HuH-7 (cell line): ENCODE measurements around the gene MTMR1.

ENCODE experiments used
- DNase-seq: peaks from one replicate; pipeline ENCODE4 v3.0.0; 2011; ENCODE audit warnings: low spot score

The MTMR1 gene

DNA sequence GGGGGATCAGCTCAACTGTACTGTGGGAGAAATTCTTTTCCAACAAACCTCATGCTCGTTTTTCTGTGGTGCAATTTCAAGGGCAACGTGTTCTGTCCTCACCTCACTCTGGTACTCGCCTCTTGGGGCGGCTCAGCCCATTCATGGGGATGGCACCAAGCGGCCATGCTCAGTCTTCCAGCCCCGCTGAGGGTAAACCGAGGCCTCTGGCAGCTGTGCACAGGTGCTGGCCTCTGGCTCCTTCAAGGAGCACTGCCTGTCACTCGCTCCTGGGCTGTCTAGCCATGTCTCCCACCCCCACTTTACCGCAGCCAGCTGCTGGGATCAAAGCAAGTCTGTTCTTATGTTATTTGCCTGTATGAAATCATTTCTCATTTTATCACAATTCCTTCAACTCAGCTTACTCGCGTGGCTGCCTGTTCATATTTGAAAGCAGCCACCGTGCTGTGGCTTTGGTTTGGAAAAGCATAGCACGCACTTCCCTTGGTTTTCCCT is 70.2 kb downstream of the MTMR1 start:
- no peak for DNase-seq

GRCh38 chrX:150763810-150764209 is 70.6 kb downstream of the MTMR1 start:
- DNase-seq: no peak

GRCh38 chrX:150765237-150765636 is 72.0 kb downstream of the MTMR1 start:
- DNase-seq: no peak

DNA sequence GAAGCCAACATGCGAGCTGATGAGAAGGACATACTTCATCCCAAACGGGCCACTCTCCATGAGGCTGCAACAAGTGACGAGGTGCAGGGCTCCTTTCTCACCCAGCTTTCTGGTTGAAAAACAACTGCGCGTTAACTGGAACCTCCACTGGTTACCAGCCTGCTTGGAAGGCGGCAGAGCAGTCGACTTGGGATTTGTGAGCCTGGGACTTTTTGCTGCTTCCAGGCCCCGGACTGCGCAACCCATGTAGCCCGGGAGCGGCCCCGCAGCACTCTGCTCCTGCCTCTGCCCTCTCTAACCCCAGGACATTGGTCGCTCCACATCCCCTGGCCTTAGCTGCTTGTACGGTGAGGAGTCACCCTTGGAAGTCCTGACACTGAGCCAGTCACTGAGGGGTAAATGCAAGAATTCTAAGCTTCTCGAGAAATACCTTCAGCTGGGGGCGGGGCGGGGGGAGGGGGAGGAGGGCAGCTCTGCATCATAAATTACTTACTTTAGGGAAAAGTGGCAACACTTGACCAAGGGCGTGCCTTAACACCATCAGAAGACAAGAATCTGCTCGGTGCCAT is 72.7 kb downstream of the MTMR1 start:
- DNase-seq: no peak

- DNase-seq: peak; percentile 33
Measured at GRCh38 chrX:150766351-150767044, 73.3 kb downstream of the MTMR1 start.

- DNase-seq: no peak
Measured at GRCh38 chrX:150767045-150767395, 73.8 kb downstream of the MTMR1 start.

DNA sequence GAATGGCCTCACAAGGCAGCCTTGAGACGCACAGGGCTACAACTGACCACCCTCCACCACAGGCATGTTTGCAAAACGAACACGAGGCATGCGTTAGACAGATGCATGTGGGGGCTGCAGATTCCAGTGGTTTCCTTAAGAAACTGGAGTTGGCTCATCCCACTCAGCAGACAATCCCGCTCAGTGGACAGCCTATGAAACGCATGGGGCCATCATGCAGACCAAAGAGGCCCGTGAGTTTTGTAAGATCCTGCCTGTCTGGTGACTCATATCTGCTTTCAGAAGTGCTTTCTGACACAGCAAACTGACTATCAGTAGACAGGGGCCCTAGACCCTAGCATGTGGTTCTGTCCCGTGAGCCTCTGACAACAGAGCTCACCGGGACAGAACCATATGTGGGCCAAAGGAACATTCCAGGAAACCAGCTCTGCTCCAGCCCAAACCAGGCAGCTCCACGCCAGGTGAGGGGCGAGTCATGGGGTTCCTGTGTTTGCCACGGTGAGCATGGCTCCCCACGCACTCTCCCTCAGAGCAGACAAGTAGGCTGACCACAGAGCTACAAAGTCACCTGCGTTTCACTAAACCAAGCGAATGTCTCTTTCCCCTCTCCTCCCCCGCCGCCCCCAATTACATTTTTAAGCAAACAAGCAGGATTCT is 74.4 kb downstream of the MTMR1 start:
- DNase-seq: no peak

- no peak for DNase-seq
Measured at GRCh38 chrX:150768132-150768485, 74.9 kb downstream of the MTMR1 start.

GRCh38 chrX:150768580-150769190 is 75.5 kb downstream of the MTMR1 start:
- DNase-seq: no peak

GRCh38 chrX:150769408-150769807 is 76.2 kb downstream of the MTMR1 start:
- no peak for DNase-seq

DNA sequence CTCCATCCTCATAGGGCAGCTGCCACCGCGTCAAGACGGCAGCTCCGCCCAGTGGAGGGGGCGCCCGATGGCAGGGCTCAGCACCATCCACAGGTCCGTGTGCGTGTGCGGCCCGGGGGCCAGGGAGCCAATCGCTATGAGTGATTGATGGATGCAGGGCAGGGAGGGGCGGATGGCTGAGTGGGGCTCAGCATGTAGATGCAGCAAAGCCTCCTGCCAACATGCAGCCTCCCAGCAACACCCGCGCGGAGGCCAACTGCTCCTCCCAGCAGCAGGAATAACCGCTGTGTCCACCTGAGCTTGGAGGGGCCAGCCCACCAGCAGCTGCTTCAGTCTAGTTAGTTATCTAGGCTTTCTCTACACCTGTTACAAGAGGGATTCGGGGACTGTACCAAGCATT is 77.4 kb downstream of the MTMR1 start:
- no peak for DNase-seq

GRCh38 chrX:150771116-150771515 is 77.9 kb downstream of the MTMR1 start:
- DNase-seq: no peak

DNA sequence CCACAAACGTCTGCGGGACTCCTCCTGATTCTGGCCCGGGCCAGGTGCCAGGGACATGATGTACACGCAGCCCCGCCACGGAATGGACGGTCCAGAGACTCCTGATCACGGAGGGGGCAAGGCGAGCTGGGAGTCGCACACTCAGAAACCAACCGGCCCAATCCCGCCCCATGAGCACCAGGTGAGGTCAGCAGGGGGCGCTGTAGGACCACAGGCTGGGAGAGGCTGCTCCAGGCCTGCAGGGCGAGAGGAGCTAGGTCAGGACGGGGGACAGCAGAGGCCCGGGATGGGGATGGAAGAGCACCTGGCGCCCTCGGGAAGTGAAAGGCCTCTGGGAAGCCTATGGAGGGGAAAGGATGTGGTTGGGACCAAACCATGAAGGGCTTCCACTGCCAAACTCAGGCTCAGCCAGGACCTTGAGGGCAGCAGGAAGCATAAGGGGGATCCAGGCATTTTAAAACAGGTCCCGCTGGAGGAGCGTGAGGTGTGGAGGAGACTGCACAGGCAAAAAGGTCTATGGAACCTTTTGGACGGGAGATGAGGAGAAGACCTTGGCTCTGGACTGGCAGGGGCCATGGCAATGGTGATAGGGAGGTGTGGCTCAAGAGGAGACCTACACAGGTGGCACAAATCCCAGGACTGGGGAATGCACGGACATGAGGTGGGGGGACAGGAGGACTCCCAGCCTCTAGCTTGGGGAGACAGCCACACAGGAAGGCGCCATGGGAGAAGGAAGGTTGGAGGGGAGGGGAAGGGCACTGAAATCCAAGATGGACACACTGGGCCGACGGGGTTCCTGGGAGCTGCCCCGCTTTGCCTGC is 79.2 kb downstream of the MTMR1 start:
- peak; percentile 86 for DNase-seq

- DNase-seq: no peak
Measured at GRCh38 chrX:150773117-150773516, 79.9 kb downstream of the MTMR1 start.

GRCh38 chrX:150773634-150774033 is 80.4 kb downstream of the MTMR1 start:
- DNase-seq: no peak

DNA sequence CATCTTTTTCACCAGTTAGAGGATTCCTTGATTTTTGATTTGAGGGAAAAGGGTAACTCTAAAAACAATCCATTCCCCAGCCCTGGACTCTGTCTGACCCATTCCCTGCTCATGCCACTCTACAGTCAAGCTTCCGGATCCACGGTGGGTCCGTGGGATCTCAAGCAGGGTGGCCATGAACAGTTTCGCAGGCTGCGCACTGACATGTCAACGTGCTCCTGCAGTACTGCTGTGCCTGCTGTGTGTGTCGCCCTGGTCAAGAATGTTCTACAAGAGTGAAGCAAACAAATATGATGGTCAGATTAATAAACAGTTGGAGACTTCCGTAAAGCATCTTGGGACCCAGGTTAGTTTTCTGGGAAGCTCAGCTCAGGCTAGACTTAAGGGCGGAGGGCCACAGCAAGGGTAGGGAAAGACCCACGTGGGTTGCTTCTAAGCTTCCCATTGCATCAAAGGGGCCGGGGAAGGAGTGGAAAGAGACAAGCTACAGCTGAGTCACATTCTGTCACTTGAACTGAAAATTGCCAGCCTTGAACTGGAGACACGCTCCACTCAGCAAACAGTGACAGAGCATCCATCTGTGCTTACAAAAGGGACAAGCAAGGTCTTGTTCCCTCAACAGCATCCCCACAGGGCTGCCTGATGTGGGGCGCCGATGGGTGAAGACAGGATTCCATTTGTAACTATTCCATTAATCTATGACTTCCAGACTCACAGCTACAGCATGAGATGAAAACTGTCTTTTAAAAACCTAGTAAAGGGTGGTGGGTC is 81.8 kb downstream of the MTMR1 start:
- no peak for DNase-seq

- no peak for DNase-seq
Measured at GRCh38 chrX:150775569-150776350, 82.6 kb downstream of the MTMR1 start.

DNA sequence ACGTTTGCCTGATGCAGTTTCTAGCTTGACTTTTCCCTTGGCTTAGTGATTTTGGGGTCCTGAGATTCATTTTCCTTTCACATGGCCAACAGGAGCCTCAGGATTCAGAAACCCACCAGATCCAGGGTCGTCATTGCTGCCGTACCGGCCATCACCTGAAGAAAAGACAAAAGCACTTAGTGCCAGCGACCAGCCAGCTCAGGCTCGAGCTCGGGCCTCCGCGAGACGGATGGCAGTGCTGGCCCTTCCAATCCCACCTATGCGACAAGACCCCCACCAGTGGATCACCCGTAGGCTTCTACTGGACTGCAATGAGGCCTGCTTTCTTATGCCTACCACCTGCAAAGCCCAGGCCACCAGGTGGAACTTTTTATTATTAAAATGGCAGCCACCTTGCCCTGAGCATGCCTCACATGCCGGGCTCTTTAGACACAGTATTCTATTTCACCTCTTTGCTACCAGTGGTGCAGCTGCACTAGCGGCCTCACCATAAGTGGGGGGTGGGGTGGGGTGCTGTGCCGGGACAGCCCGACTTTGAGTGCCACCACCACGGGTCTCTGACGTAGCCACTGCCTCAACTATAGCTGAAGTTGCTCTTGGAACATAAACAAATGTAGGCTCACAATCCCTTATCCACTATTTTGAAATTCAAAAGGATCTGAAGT is 84.3 kb downstream of the MTMR1 start:
- no peak for DNase-seq

- DNase-seq: no peak
Measured at GRCh38 chrX:150779385-150779784, 86.2 kb downstream of the MTMR1 start.

DNA sequence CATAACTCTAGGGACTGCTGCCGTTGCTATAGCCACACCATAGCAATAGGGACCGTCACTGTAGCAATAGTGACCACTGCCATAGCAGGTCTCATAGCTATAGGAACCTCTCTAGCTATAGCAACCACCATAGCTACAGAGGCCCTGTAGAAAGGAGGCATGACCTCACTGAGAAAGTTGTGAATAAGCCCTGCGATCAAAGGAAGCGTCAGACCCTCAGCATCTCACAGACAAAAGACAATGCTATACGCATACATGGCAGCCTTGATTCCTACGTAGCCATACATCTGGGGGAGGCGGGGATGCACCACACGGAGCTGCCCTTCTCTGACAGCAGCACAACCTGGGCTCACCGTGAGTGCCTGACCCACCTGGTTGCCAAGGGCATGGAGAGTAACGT is 88.5 kb downstream of the MTMR1 start:
- DNase-seq: no peak
